ENCODE measurements around the gene ELSPBP1. TPM values are rescaled to one million over a fixed set of nuclear protein-coding genes. Genes with fewer than 3 reads are reported as not detected.

ELSPBP1 gene
- total RNA-seq, 2 donors from 2014 or later = not detected

DNA sequence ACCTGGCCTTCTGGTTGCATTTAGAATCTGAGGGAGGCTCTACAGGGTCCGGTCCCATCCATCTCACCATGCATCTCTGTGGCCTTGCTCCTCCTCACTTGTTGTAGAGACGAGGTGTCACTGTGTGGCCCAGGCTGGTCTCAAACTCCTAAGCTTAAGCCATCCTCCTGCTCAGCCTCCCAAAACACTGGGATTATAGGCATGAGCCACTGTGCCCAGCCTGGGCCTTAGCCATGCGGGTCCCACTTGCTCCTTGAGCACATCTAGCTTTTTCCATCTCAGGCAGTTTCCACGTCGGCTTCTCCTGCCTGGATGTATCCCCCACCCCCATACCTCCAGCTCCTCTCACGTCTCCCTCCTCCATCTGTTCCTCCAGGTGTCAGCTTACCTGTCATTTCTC lies 9.8 kb downstream of the ELSPBP1 start:
- TF ChIP-seq, protein P1, sequence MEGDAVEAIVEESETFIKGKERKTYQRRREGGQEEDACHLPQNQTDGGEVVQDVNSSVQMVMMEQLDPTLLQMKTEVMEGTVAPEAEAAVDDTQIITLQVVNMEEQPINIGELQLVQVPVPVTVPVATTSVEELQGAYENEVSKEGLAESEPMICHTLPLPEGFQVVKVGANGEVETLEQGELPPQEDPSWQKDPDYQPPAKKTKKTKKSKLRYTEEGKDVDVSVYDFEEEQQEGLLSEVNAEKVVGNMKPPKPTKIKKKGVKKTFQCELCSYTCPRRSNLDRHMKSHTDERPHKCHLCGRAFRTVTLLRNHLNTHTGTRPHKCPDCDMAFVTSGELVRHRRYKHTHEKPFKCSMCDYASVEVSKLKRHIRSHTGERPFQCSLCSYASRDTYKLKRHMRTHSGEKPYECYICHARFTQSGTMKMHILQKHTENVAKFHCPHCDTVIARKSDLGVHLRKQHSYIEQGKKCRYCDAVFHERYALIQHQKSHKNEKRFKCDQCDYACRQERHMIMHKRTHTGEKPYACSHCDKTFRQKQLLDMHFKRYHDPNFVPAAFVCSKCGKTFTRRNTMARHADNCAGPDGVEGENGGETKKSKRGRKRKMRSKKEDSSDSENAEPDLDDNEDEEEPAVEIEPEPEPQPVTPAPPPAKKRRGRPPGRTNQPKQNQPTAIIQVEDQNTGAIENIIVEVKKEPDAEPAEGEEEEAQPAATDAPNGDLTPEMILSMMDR (conservative IDR thresholded peaks at IDR 0.05) = no peak
- peaks cover 19% of the 10 kb centered on the region for H3K9me3 ChIP-seq (ENCODE audit: control insufficient read depth, low read length)
- Mint-ChIP-seq H3K27me3 (ENCODE audit: insufficient read depth) (peaks cover 44% of the 10 kb centered on the region), H3K27ac (no peak overlapping the region), H3K9me3 (peaks cover 21% of the 10 kb centered on the region), H3K4me1 (no peaks in the 10 kb centered on the region), H3K4me3 (no peak overlapping the region), H3K36me3 (ENCODE audit: low read depth) (no peaks in the 10 kb centered on the region)
- WGBS, 2 experiments (ENCODE audit: insufficient coverage in 1 of 2, insufficient read length in 1 of 2) = 76 to 84% methylated on average over 5 to 6 of the region's 6 CpGs
- no peak overlapping the region for H3K4me3 ChIP-seq (ENCODE audit: low read length)
- H3K9ac ChIP-seq (ENCODE audit: extremely low read depth, low read length, poor library complexity, severe bottlenecking) = no peak overlapping the region
- peaks cover 18% of the 10 kb centered on the region for H3K27me3 ChIP-seq (ENCODE audit: control insufficient read depth, insufficient read depth, low read length, poor library complexity, severe bottlenecking)
- no peak for DNase-seq
- no peak overlapping the region for H3K27ac ChIP-seq (ENCODE audit: low read depth, low read length)
- H3K36me3 ChIP-seq (ENCODE audit: control insufficient read depth, insufficient read depth, low read length) = no peaks in the 10 kb centered on the region
- H3K4me1 ChIP-seq (ENCODE audit: control insufficient read depth, insufficient read depth, low read length) = no peaks in the 10 kb centered on the region

DNA sequence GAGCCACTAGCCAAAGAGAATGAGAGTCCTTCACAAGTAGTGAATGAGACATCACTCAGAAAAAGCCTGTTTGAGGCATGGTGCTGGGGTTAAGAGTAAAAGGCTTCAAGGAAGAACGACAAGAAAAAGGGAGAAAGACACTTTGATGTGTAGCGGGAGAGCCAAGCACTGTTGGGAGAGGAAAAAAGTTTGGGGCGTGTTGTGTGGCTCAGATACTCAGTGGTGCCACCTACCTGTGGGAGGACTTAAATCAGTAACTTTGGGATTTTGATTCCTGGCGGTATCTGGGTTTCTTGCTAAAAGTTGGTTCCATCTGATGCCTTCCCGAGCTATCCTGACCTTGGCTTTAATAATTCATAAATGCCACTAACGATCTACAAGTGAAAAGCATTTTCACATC lies 12.3 kb downstream of the ELSPBP1 start:
- Mint-ChIP-seq H3K4me1 (peaks cover 2% of the 10 kb centered on the region), H3K9me3 (peaks cover 15% of the 10 kb centered on the region), H3K4me3 (no peak overlapping the region), H3K27ac (no peak overlapping the region), H3K27me3 (ENCODE audit: insufficient read depth) (peaks cover 35% of the 10 kb centered on the region), H3K36me3 (ENCODE audit: low read depth) (no peaks in the 10 kb centered on the region)
- H3K27ac ChIP-seq (ENCODE audit: low read depth, low read length) = no peak overlapping the region
- peaks cover 32% of the 10 kb centered on the region for H3K9me3 ChIP-seq (ENCODE audit: control insufficient read depth, low read length)
- peaks cover 26% of the 10 kb centered on the region for H3K27me3 ChIP-seq (ENCODE audit: control insufficient read depth, insufficient read depth, low read length, poor library complexity, severe bottlenecking)
- no peaks in the 10 kb centered on the region for H3K36me3 ChIP-seq (ENCODE audit: control insufficient read depth, insufficient read depth, low read length)
- TF ChIP-seq, protein P1 (conservative IDR thresholded peaks at IDR 0.05) = peak; percentile 62
- 81% methylated on average over 4 to 6 of the region's 6 CpGs for WGBS, 2 experiments (ENCODE audit: insufficient coverage in 1 of 2, insufficient read length in 1 of 2)
- H3K9ac ChIP-seq (ENCODE audit: extremely low read depth, low read length, poor library complexity, severe bottlenecking) = no peak overlapping the region
- H3K4me1 ChIP-seq (ENCODE audit: control insufficient read depth, insufficient read depth, low read length) = no peaks in the 10 kb centered on the region
- H3K4me3 ChIP-seq (ENCODE audit: low read length) = no peak overlapping the region
- DNase-seq = peak; percentile 59

DNA sequence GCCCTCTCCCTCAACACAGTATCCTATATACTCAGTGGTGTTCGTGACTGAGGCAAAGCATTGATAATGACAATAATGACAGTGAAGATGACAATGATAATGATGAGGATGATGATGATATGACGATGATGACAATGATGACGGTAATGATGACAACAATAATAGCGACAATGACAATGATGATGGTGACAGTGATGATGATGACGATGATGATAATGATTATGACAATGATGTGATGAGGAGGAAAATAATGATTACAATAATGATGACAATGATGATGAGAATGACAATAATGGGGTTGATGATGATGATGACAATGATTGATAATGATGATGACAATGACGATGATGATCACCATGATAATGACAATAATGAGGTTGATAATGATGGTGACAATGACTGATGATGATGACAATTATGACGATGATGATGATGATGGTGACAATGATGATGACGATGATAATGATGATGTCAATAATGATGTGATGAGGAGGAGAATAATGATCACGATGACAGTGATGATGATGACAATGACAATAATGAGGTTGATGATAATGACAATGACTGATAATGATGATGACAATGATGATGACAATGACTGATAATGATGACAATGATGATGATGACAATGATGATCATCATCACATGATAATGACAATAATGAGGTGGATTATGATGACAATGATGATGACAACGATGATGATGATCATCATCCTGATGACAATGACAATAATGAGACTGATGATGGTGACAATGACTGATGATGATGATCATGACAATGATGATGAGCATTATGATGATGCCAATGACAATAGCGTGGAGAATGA lies 16.7 kb downstream of the ELSPBP1 start:
- Histone ChIP-seq H3K9ac (ENCODE audit: extremely low read depth, low read length, poor library complexity, severe bottlenecking) (no peak overlapping the region), H3K4me3 (ENCODE audit: low read length) (no peak overlapping the region), H3K9me3 (ENCODE audit: control insufficient read depth, low read length) (peaks cover 35% of the 10 kb centered on the region), H3K36me3 (ENCODE audit: control insufficient read depth, insufficient read depth, low read length) (no peaks in the 10 kb centered on the region), H3K4me1 (ENCODE audit: control insufficient read depth, insufficient read depth, low read length) (no peaks in the 10 kb centered on the region), H3K27ac (ENCODE audit: low read depth, low read length) (no peak overlapping the region), H3K27me3 (ENCODE audit: control insufficient read depth, insufficient read depth, low read length, poor library complexity, severe bottlenecking) (peaks cover 48% of the 10 kb centered on the region)
- TF ChIP-seq, protein P1 (conservative IDR thresholded peaks at IDR 0.05) = no peak
- Mint-ChIP-seq H3K27me3 (ENCODE audit: insufficient read depth) (peaks cover 33% of the 10 kb centered on the region), H3K9me3 (peaks cover 15% of the 10 kb centered on the region), H3K4me1 (peaks cover 2% of the 10 kb centered on the region), H3K27ac (no peak overlapping the region), H3K36me3 (ENCODE audit: low read depth) (no peaks in the 10 kb centered on the region), H3K4me3 (no peak overlapping the region)
- DNase-seq = no peak
- WGBS, 2 experiments (ENCODE audit: insufficient coverage in 1 of 2, insufficient read length in 1 of 2) = 88% methylated on average over 10 to 11 of the region's 11 CpGs

Data from endodermal cell (in vitro differentiated cells).